HG02623 (cell line): ENCODE measurements around the gene CCM2L.
"Not testable (repeated sequence)": the region's sequence is repeated elsewhere in the genome, so short reads cannot be mapped to it uniquely, and the experiment has no call there.

Source experiments
- ATAC-seq: cut with Tn5 transposase; IDR thresholded peaks from one replicate; pipeline ENCODE4 v1.9.1; 2021; ENCODE audit warnings: moderate library complexity; ENCODE audit not compliant: unreplicated experiment

The CCM2L gene

DNA sequence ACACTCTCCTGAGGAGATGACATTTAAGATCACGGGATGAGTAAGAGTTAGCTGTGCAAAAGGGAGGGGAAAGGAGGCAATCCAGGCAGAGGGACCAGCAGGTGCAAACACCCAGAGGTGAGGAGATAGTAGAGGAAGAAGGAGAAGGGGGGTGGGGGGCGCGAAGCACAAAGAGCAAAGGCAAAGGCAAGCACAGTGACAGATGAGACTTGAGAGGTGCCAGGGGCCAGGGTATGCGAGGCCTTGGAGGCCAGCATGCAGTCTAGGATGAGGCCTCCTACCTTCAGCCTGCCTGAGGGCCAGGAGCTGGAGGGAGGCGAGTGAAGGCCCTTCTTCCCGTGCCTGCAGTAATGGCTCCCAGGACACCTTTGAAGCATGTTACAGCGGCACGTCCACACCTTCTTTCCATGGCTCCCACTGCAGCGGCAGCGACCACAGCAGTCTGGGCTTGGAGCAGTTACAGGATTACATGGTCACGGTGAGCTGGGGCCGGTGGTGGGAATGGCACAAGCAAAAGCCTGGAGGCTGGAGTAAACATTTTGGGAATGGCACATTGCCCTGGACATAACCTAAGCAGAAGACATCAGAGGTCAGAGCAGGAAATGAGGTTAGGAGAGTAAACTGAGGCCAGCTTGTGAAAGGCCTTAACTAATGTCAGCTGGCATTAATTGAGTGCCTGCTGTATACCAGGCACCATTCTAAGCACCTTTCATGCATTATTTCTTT is 18.6 kb downstream of the CCM2L start:
- ATAC-seq = no peak

DNA sequence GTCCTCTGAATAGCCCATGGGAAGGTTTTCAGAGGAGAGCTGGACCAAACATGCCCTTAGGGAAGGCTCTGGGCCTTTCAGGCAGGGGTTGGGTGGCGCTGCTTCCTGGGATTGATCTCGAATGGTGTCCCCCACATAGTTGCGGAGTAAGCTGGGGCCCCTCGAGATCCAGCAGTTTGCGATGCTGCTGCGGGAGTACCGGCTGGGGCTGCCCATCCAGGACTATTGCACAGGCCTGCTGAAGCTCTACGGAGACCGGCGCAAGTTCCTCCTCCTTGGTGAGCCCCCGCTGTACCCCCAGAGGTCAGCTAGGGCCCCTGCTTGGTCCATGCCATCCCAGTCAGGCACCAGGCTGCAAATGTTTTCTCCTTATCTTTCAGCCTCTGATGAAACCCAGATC is 19.3 kb downstream of the CCM2L start:
- ATAC-seq = no peak

- ATAC-seq = no peak
Observed at GRCh38 chr20:32031007-32031958, 21.0 kb downstream of the CCM2L start.

DNA sequence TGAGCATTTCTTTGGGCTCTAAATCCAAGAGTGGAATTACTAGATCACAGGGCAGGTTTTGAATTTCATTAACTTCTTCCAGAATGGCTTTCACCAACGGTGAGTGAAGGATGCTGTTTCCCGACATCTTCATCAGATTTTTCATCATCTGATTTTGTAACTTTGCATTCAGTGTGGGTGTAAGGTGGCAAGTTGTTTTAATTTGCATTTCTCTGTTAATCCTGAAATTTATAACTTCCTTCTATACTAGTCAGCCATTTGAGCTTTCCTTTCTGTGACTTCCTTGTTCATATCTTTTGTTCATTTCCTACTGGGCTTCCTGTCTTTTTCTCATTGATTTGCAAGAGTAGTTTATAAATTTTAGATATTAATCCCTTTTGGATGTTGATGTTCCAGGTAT is 23.1 kb downstream of the CCM2L start:
- ATAC-seq = no peak

DNA sequence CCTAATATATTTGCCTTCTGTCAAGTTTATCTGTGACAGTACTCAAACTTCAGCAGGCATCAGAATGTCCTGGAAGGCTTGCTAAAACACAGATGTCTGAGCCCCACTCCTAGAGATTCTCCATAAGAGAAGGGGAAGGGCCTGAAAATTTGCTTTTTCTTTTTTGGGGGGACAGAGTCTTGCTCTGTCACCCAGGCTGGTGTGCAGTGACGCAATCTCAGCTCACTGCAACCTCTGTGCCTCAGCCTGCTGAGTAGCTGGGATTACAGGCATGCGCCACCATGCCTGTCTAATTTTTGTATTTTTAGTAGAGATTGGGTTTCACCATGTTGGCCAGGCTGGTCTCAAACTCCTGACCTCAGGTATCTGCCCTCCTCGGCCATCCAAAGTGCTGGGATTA is 23.5 kb downstream of the CCM2L start:
- not testable (repeated sequence) for ATAC-seq

GRCh38 chr20:32034581-32035425 is 24.6 kb downstream of the CCM2L start:
- no peak for ATAC-seq

- ATAC-seq = no peak
Observed at GRCh38 chr20:32035426-32035779, 25.2 kb downstream of the CCM2L start.

GRCh38 chr20:32036252-32036651 is 26.0 kb downstream of the CCM2L start:
- no peak for ATAC-seq

DNA sequence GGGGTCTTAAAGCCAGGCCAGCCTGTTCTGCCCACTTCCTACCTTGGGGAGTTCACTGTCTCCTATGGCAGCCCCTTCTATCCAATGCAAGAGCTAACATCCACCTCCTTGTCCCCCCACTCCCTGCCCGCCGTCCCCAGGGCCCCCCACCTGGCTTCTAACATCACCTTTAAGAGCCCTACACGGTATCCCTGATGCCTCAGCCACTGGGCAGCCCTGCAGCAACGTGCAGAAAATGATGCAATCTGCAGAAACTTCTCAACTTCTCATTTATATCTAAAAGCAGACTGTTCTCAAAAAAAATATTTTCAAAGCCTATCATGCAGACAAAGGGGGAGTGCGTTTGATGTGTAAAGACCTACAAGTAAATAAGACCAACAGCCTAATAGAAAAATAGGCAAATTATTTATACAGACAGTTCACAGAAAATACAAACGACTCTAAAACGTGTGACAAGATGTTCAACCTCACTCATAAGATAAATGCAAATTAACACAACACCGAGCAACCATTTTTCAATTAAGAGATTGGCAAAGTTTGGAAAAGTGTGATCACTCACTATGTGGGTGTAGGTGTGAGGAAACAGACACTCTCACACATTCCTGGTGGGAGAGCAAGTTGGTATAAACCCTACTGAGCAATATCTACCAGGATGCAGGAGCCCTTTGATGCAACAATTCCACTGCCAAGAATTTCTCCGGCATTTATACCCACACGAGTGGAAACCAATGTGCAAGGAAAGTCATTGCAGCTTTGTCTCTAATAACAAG is 26.7 kb downstream of the CCM2L start:
- no peak for ATAC-seq

DNA sequence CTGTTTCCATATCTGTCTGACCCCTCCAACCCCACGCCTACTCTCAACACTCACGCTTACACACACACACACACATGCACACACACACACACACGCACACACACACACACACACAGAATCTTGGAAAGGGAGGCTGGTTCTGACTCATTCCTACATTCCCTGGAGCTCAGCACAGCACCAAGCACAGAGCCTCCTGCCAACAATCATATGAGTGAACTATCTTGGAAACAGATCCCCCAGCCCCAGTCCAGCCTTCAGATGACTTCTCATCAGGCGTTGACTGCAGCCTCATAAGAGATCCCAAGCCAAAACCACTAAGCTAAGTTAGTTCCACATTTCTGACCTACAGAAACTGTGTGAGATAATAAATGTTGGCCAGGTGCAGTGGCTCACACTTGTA is 27.7 kb downstream of the CCM2L start:
- ATAC-seq = no peak

- ATAC-seq = no peak
Observed at GRCh38 chr20:32040142-32040953, 30.1 kb downstream of the CCM2L start.

GRCh38 chr20:32045999-32046398 is 35.8 kb downstream of the CCM2L start:
- ATAC-seq = no peak

DNA sequence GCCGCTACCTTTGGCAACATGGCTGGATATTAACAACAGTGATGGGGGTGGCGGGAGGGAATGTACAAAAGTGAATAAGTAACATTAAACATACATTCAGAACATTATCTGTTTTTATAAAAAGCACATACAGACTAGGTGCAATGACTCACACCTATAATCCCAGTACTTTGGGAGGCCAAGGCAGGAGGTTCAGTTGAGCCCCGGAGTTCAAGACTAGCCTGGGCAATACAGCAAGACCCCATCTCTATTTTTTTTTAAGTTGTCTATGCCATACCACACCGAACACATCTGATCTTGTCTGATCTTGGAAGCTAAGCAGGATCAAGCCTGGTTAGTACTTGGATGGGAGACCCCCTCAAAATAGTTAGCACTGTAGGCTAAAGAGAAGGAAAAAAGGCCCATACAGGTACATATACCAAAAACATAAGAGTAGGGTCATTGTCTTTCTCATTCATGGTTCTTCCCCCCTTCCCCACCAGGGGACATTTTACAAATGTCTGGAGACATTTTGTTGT is 40.1 kb downstream of the CCM2L start:
- ATAC-seq = no peak

DNA sequence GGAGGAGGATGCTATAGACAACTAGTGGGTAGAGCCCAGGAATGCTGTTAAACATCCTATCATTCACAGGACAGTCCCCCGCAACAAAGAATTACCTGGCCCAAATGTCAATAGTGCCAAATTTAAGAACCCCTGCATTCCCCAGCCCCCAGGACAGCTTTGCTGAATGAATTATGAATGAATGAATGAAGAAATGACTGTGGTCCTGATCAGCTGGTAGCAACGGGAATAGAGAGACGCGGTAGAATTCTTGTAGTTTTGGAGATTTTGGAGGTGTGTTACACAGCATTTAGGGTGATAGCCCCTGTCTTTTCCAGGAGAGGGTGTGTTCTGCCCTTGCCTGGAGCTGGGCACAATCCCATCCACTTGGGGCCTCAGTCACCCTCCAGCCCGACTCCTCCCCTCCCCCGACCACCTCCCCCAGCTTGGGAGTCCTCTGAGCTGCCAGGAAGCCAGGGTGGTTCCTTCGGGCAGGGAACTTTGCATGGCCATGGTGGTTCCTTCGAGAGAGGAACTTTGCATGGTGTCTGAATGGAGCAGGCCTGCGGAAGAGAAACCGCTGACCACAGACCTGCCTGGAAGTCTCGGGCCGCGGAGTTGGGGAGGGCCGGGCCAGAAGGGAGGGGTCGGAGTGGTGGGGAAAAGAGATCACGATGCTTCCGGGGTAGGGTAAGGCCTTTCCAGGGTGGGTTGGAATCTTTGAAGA is 40.8 kb downstream of the CCM2L start:
- no peak for ATAC-seq

DNA sequence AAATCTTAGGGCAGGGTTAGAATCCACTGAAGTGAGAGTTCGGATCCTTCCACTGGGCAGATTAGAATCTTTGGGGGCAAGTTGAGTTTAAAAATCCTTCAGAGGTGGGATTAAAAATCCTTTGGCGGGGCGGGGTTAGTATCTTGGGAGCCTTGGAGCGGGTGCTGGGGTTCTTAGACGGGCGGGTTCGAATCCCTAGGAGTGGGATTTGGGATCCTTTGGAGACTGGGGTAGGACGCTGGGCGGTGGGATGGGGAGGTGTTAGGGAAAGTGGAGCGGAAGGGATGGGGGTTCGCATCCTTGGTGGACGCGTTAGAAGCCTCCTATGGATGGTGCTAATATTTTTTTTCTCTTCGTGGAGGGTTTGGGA is 41.5 kb downstream of the CCM2L start:
- ATAC-seq = no peak

GRCh38 chr20:32052090-32052777 is 42.0 kb downstream of the CCM2L start, which contains the start of gene HCK:
TSS of gene HCK (plus strand) at chr20:32052242.
- ATAC-seq = no peak

DNA sequence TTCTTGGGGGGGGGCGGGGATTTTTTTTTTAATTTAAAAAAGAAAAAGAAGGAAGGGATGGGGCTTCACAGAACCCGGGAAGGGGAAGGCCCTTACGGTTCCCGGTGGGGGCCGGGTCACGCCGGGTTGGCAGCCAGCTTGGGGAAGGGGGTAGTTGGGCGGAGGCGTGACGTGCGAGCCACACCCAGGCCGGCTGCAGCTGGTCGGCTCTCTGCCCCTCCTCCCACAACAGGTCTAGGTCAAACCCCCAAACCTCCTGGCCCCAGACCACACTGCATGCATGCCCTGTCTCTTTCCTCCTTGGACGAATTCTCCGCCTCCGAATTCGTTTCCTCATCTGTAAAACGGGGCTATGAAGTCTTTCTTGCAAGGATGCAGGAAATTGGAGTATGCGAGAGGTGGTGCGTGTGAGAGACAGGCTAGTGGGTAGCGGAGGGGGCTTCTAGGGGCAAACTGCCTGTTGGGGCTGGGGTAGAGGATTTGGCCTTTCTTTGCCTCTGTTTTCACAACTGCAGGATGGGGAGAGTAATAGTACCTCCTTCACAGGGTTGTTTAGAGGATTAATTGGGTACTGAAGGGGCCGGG is 42.6 kb downstream of the CCM2L start:
- ATAC-seq = no peak

DNA sequence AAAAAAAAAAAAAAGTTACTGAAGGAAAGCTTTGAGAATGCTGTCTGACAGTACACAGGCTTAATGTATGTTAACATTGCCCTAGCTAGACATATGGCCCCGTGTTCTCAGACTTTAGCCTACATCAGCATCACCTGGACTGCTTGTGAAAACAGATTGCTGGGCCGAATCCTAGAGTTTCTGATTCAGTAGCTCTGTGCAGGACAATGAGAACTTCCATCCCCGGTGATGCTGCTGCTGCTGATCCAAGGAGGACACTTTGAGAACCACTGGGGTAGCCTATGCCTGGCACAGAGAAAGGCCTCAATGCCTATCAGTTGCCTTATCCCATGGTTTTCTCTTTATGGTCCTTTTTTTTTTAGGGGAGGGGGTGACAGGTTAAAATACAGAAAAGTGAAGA is 43.4 kb downstream of the CCM2L start:
- no peak for ATAC-seq
